Esophagus squamous epithelium (tissue), 4 donors: ENCODE results near the gene BUD31.

Experiments
- POLR2A ChIP-seq, 4 donors: fragments of 450-650 bp; IDR thresholded peaks; one replicate each; pipeline ENCODE4 v1.6.1; 2017; ENCODE audit warnings: antibody characterized with exemption in 4 of 4, mild to moderate bottlenecking in 4 of 4, moderate library complexity in 3 of 4
- TF ChIP-seq, protein P1 (sequence below), 6 experiments: fragments of 450-650 bp in 4 of 6; fragments of 200-600 bp in 2 of 6; sonication (generic) in 2 of 6; IDR thresholded peaks; one replicate each; pipeline ENCODE4 v1.5.1; 2016 to 2019; ENCODE audit warnings: antibody characterized with exemption in 6 of 6, mild to moderate bottlenecking in 4 of 6, moderate library complexity in 4 of 6

DNA sequence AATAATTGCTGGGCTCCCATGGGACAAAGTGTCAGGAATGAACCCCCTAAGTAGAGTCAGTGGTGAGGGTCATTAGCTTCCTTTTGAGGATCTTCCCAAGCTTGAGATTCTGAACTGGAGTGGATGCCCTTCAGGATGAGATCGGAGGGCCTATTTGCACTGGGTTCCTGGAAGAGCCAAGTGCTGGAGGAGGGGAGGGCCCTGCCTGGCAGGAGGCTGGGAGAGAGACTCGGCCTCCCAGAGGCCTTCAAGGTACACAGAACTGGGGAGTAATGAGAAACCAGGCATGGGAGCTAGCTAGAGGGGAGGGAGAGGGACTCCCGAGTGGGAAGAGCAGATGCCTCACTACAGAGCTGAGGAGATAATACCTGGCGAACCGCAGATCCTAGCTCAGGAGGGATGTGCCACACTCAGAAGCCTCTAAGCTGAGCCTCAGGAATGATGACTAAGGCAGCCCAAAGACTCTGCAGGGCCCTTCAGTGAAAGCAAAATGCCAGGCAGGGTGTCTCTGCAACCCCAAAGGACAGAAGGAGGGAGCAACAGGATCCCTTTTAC lies 9.8 kb upstream of the BUD31 start:
- TF ChIP-seq, protein P1, sequence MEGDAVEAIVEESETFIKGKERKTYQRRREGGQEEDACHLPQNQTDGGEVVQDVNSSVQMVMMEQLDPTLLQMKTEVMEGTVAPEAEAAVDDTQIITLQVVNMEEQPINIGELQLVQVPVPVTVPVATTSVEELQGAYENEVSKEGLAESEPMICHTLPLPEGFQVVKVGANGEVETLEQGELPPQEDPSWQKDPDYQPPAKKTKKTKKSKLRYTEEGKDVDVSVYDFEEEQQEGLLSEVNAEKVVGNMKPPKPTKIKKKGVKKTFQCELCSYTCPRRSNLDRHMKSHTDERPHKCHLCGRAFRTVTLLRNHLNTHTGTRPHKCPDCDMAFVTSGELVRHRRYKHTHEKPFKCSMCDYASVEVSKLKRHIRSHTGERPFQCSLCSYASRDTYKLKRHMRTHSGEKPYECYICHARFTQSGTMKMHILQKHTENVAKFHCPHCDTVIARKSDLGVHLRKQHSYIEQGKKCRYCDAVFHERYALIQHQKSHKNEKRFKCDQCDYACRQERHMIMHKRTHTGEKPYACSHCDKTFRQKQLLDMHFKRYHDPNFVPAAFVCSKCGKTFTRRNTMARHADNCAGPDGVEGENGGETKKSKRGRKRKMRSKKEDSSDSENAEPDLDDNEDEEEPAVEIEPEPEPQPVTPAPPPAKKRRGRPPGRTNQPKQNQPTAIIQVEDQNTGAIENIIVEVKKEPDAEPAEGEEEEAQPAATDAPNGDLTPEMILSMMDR (IDR thresholded peaks at IDR 0.05): no peak
- TF ChIP-seq POLR2A (IDR thresholded peaks at IDR 0.05): no peak
